Measurements from ENCODE around the gene ZNF185.

The ZNF185 gene

DNA sequence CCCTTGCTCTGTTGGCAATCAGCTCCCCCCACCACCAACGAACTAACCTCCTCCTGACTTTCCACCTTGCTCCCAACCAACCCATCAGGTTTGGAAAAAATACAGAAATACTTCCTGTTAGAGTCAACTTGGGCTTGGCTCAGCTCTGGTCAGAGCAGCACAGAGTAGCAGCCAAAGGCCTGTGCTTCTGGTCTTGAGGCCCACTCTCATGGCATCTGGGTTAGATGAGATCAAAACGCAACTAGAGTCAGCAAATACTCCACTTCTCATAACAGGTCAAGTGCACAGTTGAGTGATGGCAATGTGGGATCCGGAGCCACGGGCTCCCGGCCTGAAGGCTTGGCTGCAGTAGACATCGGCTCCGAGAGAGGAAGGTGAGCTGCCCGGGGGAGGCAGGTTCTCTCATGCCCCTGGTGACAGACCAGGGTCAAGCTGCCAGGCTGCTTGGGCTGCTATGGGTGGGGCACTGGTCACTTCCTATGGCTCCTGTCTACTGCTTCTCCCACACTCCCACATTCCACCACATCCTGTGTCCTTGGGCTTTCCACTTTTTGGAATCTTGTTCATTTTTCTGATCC is 34.8 kb downstream of the ZNF185 start:
- no peaks in the 10 kb centered on the region for H3K36me3 ChIP-seq (replicated peaks; ENCODE audit: insufficient read depth, low read length)
- no peaks in the 10 kb centered on the region for H4K20me1 ChIP-seq (ENCODE audit: insufficient read depth, low read length)
- no peak overlapping the region for H3K4me2 ChIP-seq (ENCODE audit: low read depth, low read length)
- H3F3A ChIP-seq (ENCODE audit: insufficient read depth, low read length), result no peaks in the 10 kb centered on the region
- no peaks in the 10 kb centered on the region for H3K9me3 ChIP-seq (replicated peaks; ENCODE audit: insufficient read depth, low read length)
- H3K9me2 ChIP-seq (replicated peaks; ENCODE audit: insufficient read depth, low read length), result no peaks in the 10 kb centered on the region
- H2AFZ ChIP-seq (ENCODE audit: low read length), result no peak overlapping the region
- no peaks in the 10 kb centered on the region for H3K79me2 ChIP-seq (ENCODE audit: low read length)
- H3K27ac ChIP-seq (ENCODE audit: low read length), result no peak overlapping the region
- TF ChIP-seq EZH2 (optimal IDR thresholded peaks at IDR 0.05; ENCODE audit: low read depth, low read length) (no peak), EZH2phosphoT487 (IDR thresholded peaks at IDR 0.05; ENCODE audit: low read length) (no peak), CTCF (IDR thresholded peaks at IDR 0.05; ENCODE audit: low read length) (no peak)
- H3K4me3 ChIP-seq (ENCODE audit: low read length), result no peak overlapping the region
- H3K4me1 ChIP-seq (ENCODE audit: low read length), result no peaks in the 10 kb centered on the region
- no peaks in the 10 kb centered on the region for H3K27me3 ChIP-seq (replicated peaks; ENCODE audit: insufficient read depth, low read length)
- no peak overlapping the region for H3K9ac ChIP-seq (ENCODE audit: low read length)
- no peak for DNase-seq

GRCh38 chrX:152936306-152936705 is 38.4 kb downstream of the ZNF185 start:
- Histone ChIP-seq H3K79me2 (ENCODE audit: low read length) (no peaks in the 10 kb centered on the region), H3K27me3 (replicated peaks; ENCODE audit: insufficient read depth, low read length) (no peaks in the 10 kb centered on the region), H3K36me3 (replicated peaks; ENCODE audit: insufficient read depth, low read length) (no peaks in the 10 kb centered on the region), H2AFZ (ENCODE audit: low read length) (no peak overlapping the region), H3K4me2 (ENCODE audit: low read depth, low read length) (no peak overlapping the region), H3K4me3 (ENCODE audit: low read length) (no peak overlapping the region), H4K20me1 (ENCODE audit: insufficient read depth, low read length) (no peaks in the 10 kb centered on the region), H3F3A (ENCODE audit: insufficient read depth, low read length) (no peaks in the 10 kb centered on the region), H3K9ac (ENCODE audit: low read length) (no peak overlapping the region), H3K27ac (ENCODE audit: low read length) (no peak overlapping the region), H3K9me2 (replicated peaks; ENCODE audit: insufficient read depth, low read length) (no peaks in the 10 kb centered on the region), H3K4me1 (ENCODE audit: low read length) (no peaks in the 10 kb centered on the region), H3K9me3 (replicated peaks; ENCODE audit: insufficient read depth, low read length) (no peaks in the 10 kb centered on the region)
- TF ChIP-seq EZH2 (optimal IDR thresholded peaks at IDR 0.05; ENCODE audit: low read depth, low read length), result no peak
- TF ChIP-seq EZH2phosphoT487 (IDR thresholded peaks at IDR 0.05; ENCODE audit: low read length), result no peak
- TF ChIP-seq CTCF (IDR thresholded peaks at IDR 0.05; ENCODE audit: low read length), result no peak
- no peak for DNase-seq

- no peak for DNase-seq
- no peaks in the 10 kb centered on the region for H3K9me3 ChIP-seq (replicated peaks; ENCODE audit: insufficient read depth, low read length)
These were observed 39.4 kb downstream of the ZNF185 start for GRCh38 chrX:152937236-152937635.

More at GRCh38 chrX:152937236-152937635, 39.4 kb downstream of the ZNF185 start:
- no peaks in the 10 kb centered on the region for H3K9me2 ChIP-seq (replicated peaks; ENCODE audit: insufficient read depth, low read length)
- H4K20me1 ChIP-seq (ENCODE audit: insufficient read depth, low read length), result no peaks in the 10 kb centered on the region
- no peak overlapping the region for H3K4me2 ChIP-seq (ENCODE audit: low read depth, low read length)
- H3K79me2 ChIP-seq (ENCODE audit: low read length), result no peaks in the 10 kb centered on the region
- no peaks in the 10 kb centered on the region for H3K4me1 ChIP-seq (ENCODE audit: low read length)
- H3K4me3 ChIP-seq (ENCODE audit: low read length), result no peak overlapping the region
- H2AFZ ChIP-seq (ENCODE audit: low read length), result no peak overlapping the region
- H3K27ac ChIP-seq (ENCODE audit: low read length), result no peak overlapping the region
- no peaks in the 10 kb centered on the region for H3K36me3 ChIP-seq (replicated peaks; ENCODE audit: insufficient read depth, low read length)
- H3K9ac ChIP-seq (ENCODE audit: low read length), result no peak overlapping the region
- H3K27me3 ChIP-seq (replicated peaks; ENCODE audit: insufficient read depth, low read length), result no peaks in the 10 kb centered on the region
- TF ChIP-seq EZH2 (optimal IDR thresholded peaks at IDR 0.05; ENCODE audit: low read depth, low read length) (no peak), CTCF (IDR thresholded peaks at IDR 0.05; ENCODE audit: low read length) (no peak), EZH2phosphoT487 (IDR thresholded peaks at IDR 0.05; ENCODE audit: low read length) (no peak)
- H3F3A ChIP-seq (ENCODE audit: insufficient read depth, low read length), result no peaks in the 10 kb centered on the region

All from MM.1S (cell line).